Smooth muscle cell (in vitro differentiated cells): Measurements from ENCODE around the gene RHBDL1. TPM values are rescaled to one million over a fixed set of nuclear protein-coding genes. Genes with fewer than 3 reads are reported as not detected.
A peak's percentile ranks its signal among the peaks of the same experiment; 100 is the strongest.
"Not testable (repeated sequence)": the region's sequence is repeated elsewhere in the genome, so short reads cannot be mapped to it uniquely, and the experiment has no call there.

Source experiments
- DNase-seq: peaks from one replicate; lab custom pipeline; 2025; ENCODE audit not compliant: unreplicated experiment; lab: John Stamatoyannopoulos, UW
- H2AFZ ChIP-seq: fragments of 200-600 bp; sonication (generic); 2 replicates; pipeline ENCODE4 v1.6.0; 2016; ENCODE audit warnings: antibody characterized with exemption, low read depth, mild to moderate bottlenecking
- H3F3A ChIP-seq: fragments of 200-600 bp; sonication (generic); 2 replicates; pipeline ENCODE4 v1.6.0; 2017; ENCODE audit warnings: antibody characterized with exemption, low read depth
- H3K27ac ChIP-seq: fragments of 200-600 bp; sonication (generic); 2 replicates; pipeline ENCODE4 v1.5.1; 2016; ENCODE audit warnings: low read depth, mild to moderate bottlenecking
- H3K27me3 ChIP-seq: fragments of 200-600 bp; sonication (generic); 2 replicates; pipeline ENCODE4 v1.6.1; 2016; ENCODE audit warnings: low read depth, mild to moderate bottlenecking
- H3K36me3 ChIP-seq: fragments of 200-600 bp; sonication (generic); 2 replicates; pipeline ENCODE4 v1.5.1; 2016; ENCODE audit warnings: low read depth
- H3K4me1 ChIP-seq: fragments of 200-600 bp; sonication (generic); 2 replicates; pipeline ENCODE4 v1.5.1; 2016; ENCODE audit warnings: low read depth
- H3K4me2 ChIP-seq: fragments of 200-600 bp; sonication (generic); 2 replicates; pipeline ENCODE4 v1.6.0; 2016; ENCODE audit warnings: mild to moderate bottlenecking
- H3K4me3 ChIP-seq: fragments of 200-600 bp; sonication (generic); 2 replicates; pipeline ENCODE4 v1.5.1; 2016; ENCODE audit warnings: mild to moderate bottlenecking
- H3K79me2 ChIP-seq: fragments of 200-600 bp; sonication (generic); 2 replicates; pipeline ENCODE4 v1.6.0; 2016; ENCODE audit warnings: low read depth, mild to moderate bottlenecking
- H3K9ac ChIP-seq: fragments of 200-600 bp; sonication (generic); 2 replicates; pipeline ENCODE4 v1.6.0; 2016; ENCODE audit warnings: low read depth
- H3K9me3 ChIP-seq: fragments of 200-600 bp; sonication (generic); replicated peaks from 2 replicates; pipeline ENCODE4 v1.5.1; 2016; ENCODE audit warnings: low read depth
- H4K20me1 ChIP-seq: fragments of 200-600 bp; sonication (generic); 2 replicates; pipeline ENCODE4 v1.6.0; 2016; ENCODE audit warnings: low read depth
- WGBS: methylation state at CpG from one replicate; pipeline ENCODE4 v1.1.7; 2016; ENCODE audit warnings: low lambda C conversion rate; 5-methylcytosine and 5-hydroxymethylcytosine counted together
- polyA plus RNA-seq: library from polyadenylated mRNA; unstranded; fragments of >200 nt; fragmentation: Nextera tagmentation; extraction: Ambion mirVana; gene quantifications from 2 replicates; pipeline ENCODE4 v1.2.1, GENCODE V29; 2016
- total RNA-seq: library from RNA; depleted of rRNA; stranded (reverse); fragments of >200 nt; gene quantifications from 2 replicates; pipeline ENCODE4 v1.2.3, GENCODE V29; 2014
- TF ChIP-seq, protein P1 (sequence below): fragments of 200-600 bp; sonication (generic); IDR thresholded peaks from 2 replicates; pipeline ENCODE4 v1.5.1; 2017; ENCODE audit warnings: borderline replicate concordance, mild to moderate bottlenecking, antibody characterized with exemption; ENCODE audit not compliant: insufficient read depth, poor library complexity, severe bottlenecking

Gene RHBDL1
- total and polyA plus RNA-seq, 2 experiments from 2014 or later: 2.7 to 3.7 TPM

DNA sequence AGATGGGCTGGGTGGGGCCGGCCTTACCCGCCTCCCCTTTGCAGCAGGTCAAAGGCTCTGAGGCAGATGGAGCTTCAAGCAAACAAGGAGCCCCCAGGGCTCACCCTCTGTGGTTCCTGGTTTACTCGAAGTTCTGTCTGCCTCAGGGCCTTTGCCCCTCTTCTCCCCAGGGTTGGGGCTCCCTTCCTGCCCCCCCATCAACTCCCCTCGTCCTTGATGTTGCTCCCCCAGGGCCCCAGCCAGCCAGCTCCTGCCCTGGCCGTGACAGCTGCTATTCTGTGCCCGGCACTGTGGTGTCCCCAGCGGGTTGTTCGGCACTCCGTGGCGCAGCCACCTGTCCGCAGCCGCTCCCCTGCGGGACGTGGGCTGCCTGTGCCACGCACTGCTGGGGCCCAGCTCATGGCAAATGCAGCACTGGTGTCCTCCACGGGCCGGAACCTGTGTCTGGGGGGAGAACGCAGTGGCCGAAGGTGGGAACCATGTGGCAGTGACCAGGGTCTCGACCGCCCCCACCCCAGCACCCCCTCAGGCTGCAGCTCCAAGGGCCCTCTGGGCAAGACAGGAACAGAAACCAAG, 35.1 kb downstream of the RHBDL1 start:
- H3F3A ChIP-seq: no peaks in the 10 kb centered on the region
- peaks cover 8% of the 10 kb centered on the region for H3K4me1 ChIP-seq
- no peaks in the 10 kb centered on the region for H3K36me3 ChIP-seq
- no peaks in the 10 kb centered on the region for H3K9me3 ChIP-seq
- H3K4me3 ChIP-seq: no peak overlapping the region
- no peak for DNase-seq
- no peak overlapping the region for H3K4me2 ChIP-seq
- no peaks in the 10 kb centered on the region for H3K79me2 ChIP-seq
- no peak overlapping the region for H3K9ac ChIP-seq
- no peaks in the 10 kb centered on the region for H4K20me1 ChIP-seq
- 88% methylated on average over 13 of the region's 21 CpGs for WGBS
- TF ChIP-seq, protein P1, sequence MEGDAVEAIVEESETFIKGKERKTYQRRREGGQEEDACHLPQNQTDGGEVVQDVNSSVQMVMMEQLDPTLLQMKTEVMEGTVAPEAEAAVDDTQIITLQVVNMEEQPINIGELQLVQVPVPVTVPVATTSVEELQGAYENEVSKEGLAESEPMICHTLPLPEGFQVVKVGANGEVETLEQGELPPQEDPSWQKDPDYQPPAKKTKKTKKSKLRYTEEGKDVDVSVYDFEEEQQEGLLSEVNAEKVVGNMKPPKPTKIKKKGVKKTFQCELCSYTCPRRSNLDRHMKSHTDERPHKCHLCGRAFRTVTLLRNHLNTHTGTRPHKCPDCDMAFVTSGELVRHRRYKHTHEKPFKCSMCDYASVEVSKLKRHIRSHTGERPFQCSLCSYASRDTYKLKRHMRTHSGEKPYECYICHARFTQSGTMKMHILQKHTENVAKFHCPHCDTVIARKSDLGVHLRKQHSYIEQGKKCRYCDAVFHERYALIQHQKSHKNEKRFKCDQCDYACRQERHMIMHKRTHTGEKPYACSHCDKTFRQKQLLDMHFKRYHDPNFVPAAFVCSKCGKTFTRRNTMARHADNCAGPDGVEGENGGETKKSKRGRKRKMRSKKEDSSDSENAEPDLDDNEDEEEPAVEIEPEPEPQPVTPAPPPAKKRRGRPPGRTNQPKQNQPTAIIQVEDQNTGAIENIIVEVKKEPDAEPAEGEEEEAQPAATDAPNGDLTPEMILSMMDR: no peak
- peaks cover 35% of the 10 kb centered on the region for H3K27me3 ChIP-seq
- H2AFZ ChIP-seq: no peak overlapping the region
- no peak overlapping the region for H3K27ac ChIP-seq

DNA sequence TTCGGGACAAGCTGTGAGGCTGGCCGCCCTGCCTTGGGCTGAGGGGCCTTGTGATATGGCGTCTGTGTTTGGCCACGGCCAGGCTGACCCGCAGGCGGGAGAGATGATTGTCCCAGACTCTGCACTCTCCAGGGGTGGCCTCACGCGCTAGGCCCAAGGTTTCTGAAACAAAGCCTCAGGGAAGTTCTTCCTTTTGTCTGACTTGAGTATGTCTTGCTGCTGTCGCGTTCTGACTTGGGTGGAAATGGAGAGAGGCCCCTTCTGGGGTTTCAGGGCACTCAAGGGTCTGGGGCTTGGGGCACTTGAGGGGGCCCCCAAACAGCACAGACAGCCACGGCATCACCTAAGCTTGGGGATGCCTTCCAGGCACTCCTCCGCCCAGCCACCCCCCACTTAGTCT, 35.6 kb downstream of the RHBDL1 start:
- no peak overlapping the region for H2AFZ ChIP-seq
- no peak for DNase-seq
- peaks cover 33% of the 10 kb centered on the region for H3K27me3 ChIP-seq
- 84% methylated on average over 12 of the region's 12 CpGs for WGBS
- TF ChIP-seq, protein P1: no peak
- H3K4me2 ChIP-seq: no peak overlapping the region
- H3K4me3 ChIP-seq: no peak overlapping the region
- peaks cover 4% of the 10 kb centered on the region for H4K20me1 ChIP-seq
- no peaks in the 10 kb centered on the region for H3K79me2 ChIP-seq
- no peaks in the 10 kb centered on the region for H3K36me3 ChIP-seq
- no peaks in the 10 kb centered on the region for H3K9me3 ChIP-seq
- peaks cover 8% of the 10 kb centered on the region for H3K4me1 ChIP-seq
- H3K27ac ChIP-seq: no peak overlapping the region
- H3F3A ChIP-seq: no peaks in the 10 kb centered on the region
- H3K9ac ChIP-seq: no peak overlapping the region

DNA sequence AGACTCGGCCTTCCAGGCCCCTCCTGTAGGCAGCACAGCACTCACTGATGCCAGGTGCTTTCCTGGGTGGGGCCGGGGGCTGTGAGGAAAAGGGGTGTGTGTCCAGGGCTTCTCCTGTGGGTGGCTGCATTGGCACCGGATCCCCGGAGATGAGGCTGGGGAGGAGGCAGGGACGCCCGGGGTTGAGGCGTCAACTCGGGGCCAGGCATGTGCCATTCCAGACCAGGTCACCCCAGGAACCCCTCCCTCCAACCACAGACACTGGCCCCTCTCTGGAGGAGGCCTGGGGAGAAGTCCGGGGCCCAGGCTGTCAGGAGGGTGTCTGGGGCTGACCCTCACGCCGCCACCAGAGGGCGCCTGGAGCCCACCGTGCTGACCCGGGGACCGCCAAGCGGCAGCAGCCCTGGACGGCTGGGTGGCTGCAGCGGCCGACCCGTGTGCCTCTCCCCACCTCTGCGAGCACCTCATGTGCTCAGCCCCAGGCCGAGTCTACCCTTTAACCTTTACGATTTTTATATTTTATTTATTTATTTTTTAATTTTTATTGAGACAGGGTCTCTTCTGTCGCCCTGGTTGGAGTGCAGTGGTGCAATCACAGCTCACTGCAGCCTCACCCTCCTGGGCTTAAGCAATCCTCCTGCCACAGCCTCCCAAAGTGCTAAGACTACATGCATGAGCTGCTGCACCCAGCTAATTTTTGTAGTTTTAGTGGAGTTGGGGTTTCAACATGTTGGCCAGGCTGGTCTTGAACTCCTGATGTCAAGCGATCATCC, 36.3 kb downstream of the RHBDL1 start:
- H3F3A ChIP-seq: no peaks in the 10 kb centered on the region
- 21% methylated on average over 25 of the region's 25 CpGs for WGBS
- H3K9me3 ChIP-seq: no peaks in the 10 kb centered on the region
- no peak overlapping the region for H3K9ac ChIP-seq
- no peaks in the 10 kb centered on the region for H3K36me3 ChIP-seq
- TF ChIP-seq, protein P1: peak; percentile 95
- no peaks in the 10 kb centered on the region for H3K79me2 ChIP-seq
- DNase-seq: peak; percentile 32
- H3K4me1 ChIP-seq: peaks cover 13% of the 10 kb centered on the region
- H3K27me3 ChIP-seq: peaks cover 26% of the 10 kb centered on the region
- no peak overlapping the region for H3K4me2 ChIP-seq
- no peak overlapping the region for H2AFZ ChIP-seq
- peaks cover 8% of the 10 kb centered on the region for H4K20me1 ChIP-seq
- H3K27ac ChIP-seq: no peak overlapping the region
- H3K4me3 ChIP-seq: no peak overlapping the region

DNA sequence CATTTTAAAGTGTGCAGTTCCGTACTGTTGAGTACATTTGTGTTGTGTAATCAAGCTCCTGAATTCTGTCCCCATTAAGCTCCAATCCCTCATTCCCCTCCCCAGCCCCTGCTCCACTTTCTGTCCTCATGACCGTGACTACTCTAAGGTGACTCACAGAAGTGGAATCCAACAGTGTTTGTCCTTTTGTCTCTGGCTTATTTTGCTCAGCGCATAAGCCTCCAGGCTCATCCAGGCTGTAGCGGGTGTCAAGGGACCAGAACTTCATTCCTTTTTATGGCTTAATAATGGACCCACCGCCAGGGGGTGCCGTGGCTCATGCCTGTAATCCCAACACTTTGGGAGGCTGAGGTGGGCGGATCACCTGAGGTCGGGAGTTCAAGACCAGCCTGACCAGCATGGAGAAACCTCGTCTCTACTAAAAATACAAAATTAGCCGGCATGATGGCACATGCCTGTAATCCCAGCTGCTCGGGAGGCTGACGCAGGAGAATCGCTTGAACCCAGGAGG, 37.3 kb downstream of the RHBDL1 start:
- H3K4me3 ChIP-seq, H3K4me2 ChIP-seq, H3K36me3 ChIP-seq, H3K9ac ChIP-seq, H4K20me1 ChIP-seq, H3F3A ChIP-seq, DNase-seq, H3K79me2 ChIP-seq, H3K9me3 ChIP-seq, H2AFZ ChIP-seq, H3K27ac ChIP-seq: not testable (repeated sequence)
- peaks cover 14% of the 10 kb centered on the region for H3K4me1 ChIP-seq
- TF ChIP-seq, protein P1: peak; percentile 60
- WGBS: 41% methylated on average over 13 of the region's 13 CpGs
- peaks cover 18% of the 10 kb centered on the region for H3K27me3 ChIP-seq
